GM18517 (cell line): ENCODE measurements around the gene ARL9.
"Not testable (repeated sequence)": the region's sequence is repeated elsewhere in the genome, so short reads cannot be mapped to it uniquely, and the experiment has no call there.

Source experiments
- ATAC-seq: cut with Tn5 transposase; IDR thresholded peaks from one replicate; pipeline ENCODE4 v1.9.1; 2021; ENCODE audit warnings: mild to moderate bottlenecking, moderate library complexity; ENCODE audit not compliant: unreplicated experiment

Gene ARL9

GRCh38 chr4:56505269-56506130 lies at the start of gene ARL9:
Gene ARL9 (plus strand): TSS chr4:56505791. CDS start chr4:56505863, 72 bp downstream.
- no peak for ATAC-seq

- no peak for ATAC-seq
Observed at GRCh38 chr4:56460085-56460484, 45.5 kb upstream of the ARL9 start.

GRCh38 chr4:56462157-56462556 lies 43.4 kb upstream of the ARL9 start:
- no peak for ATAC-seq

GRCh38 chr4:56463711-56464110 lies 41.9 kb upstream of the ARL9 start:
- no peak for ATAC-seq

GRCh38 chr4:56464581-56464980 lies 41.0 kb upstream of the ARL9 start:
- no peak for ATAC-seq

GRCh38 chr4:56465599-56466295 lies 39.8 kb upstream of the ARL9 start:
- no peak for ATAC-seq

GRCh38 chr4:56466296-56466761 lies 39.3 kb upstream of the ARL9 start:
- ATAC-seq, result not testable (repeated sequence)

- no peak for ATAC-seq
Observed at GRCh38 chr4:56466910-56467283, 38.7 kb upstream of the ARL9 start.

GRCh38 chr4:56467284-56468096 lies 38.1 kb upstream of the ARL9 start, which contains the start of gene SRP72:
Gene SRP72 (plus strand): TSS chr4:56467617. CDS start chr4:56467636, 19 bp downstream.
- ATAC-seq, result peak; percentile 90

GRCh38 chr4:56468097-56468422 lies 37.5 kb upstream of the ARL9 start:
- ATAC-seq, result peak; percentile 50

GRCh38 chr4:56469489-56470210 lies 35.9 kb upstream of the ARL9 start:
- ATAC-seq, result no peak

- peak; percentile 93 for ATAC-seq
Observed at GRCh38 chr4:56475917-56476316, 29.7 kb upstream of the ARL9 start.

GRCh38 chr4:56477192-56477702 lies 28.3 kb upstream of the ARL9 start:
- no peak for ATAC-seq

GRCh38 chr4:56480691-56481090 lies 24.9 kb upstream of the ARL9 start:
- ATAC-seq, result no peak

- no peak for ATAC-seq
Observed at GRCh38 chr4:56496241-56496640, 9.3 kb upstream of the ARL9 start.

- ATAC-seq, result no peak
Observed at GRCh38 chr4:56511098-56511497, 5.5 kb downstream of the ARL9 start.

GRCh38 chr4:56512166-56512565 lies 6.6 kb downstream of the ARL9 start:
- no peak for ATAC-seq

GRCh38 chr4:56513517-56513916 lies 7.9 kb downstream of the ARL9 start:
- ATAC-seq, result no peak

- peak; percentile 71 for ATAC-seq
Observed at GRCh38 chr4:56530269-56531148, 24.9 kb downstream of the ARL9 start.
